DMS153 treated with DMSO at 0.1 percent for 48 hours (cell line): ENCODE data around the gene DENND2A.
"Not testable (repeated sequence)": the region's sequence is repeated elsewhere in the genome, so short reads cannot be mapped to it uniquely, and the experiment has no call there.

ENCODE experiments used
- DNase-seq: peaks from one replicate; lab custom pipeline; 2025; ENCODE audit not compliant: unreplicated experiment; lab: John Stamatoyannopoulos, UW

The DENND2A gene

GRCh38 chr7:140619915-140620510, 20.6 kb downstream of the DENND2A start:
- DNase-seq, result not testable (repeated sequence)

DNA sequence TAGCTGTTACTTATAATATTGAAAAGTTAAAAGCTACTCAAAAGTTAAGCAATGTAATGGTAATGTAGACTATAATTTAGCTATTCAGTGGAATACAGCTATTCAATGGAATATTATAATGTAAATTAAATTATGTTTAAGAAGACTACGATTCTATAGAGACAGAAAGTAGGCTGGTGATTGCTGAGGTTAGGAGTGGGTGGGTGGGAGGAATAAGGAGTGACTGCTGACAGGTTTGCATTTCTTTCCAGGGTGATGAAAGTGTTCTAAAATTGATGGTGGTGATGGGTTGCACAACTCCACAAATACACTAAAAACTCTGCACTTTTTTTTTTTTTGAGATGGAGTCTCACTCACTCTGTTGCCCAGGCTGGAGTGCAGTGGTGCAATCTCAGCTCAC, 21.4 kb downstream of the DENND2A start:
- DNase-seq, result no peak

GRCh38 chr7:140618306-140618705, 22.3 kb downstream of the DENND2A start:
- DNase-seq, result no peak

DNA sequence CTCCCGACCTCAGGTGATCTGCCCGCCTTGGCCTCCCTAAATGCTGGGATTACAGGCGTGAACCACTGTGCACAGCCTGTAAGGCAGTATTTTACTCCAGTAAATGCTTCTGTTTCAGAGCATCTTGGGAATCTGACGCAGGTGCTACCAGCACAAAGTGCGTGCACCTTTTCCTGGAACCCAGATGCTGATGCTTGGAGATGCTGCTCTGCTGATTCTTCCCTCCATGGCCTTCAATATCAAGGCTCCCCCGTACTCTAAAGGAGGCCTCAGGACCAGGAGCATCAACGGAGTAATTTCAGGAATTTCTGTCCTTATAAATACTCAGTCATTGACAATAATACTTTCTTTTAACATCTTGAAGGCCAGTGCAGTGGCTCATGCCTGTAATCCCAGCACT, 23.5 kb downstream of the DENND2A start:
- no peak for DNase-seq

DNA sequence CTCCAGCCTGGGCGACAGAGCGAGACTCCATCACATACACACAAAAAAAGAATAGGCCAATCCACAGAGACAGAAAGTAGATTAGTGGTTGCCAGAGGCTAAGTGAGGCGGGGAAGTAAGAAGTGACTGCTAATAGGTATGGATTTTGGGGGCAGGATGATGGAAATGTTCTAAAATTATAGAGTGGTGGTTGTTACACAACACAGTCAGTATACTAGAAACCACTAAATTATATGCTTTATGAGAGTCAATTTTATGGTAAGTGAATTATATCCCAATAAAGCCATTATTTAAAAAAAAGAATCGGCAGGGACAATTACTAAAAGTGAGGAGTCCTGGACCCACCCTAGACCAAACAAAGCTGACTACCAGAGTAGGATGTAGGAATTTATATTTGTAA, 24.3 kb downstream of the DENND2A start:
- DNase-seq, result no peak

- DNase-seq, result no peak
Observed at GRCh38 chr7:140611641-140612040, 29.0 kb downstream of the DENND2A start.

DNA sequence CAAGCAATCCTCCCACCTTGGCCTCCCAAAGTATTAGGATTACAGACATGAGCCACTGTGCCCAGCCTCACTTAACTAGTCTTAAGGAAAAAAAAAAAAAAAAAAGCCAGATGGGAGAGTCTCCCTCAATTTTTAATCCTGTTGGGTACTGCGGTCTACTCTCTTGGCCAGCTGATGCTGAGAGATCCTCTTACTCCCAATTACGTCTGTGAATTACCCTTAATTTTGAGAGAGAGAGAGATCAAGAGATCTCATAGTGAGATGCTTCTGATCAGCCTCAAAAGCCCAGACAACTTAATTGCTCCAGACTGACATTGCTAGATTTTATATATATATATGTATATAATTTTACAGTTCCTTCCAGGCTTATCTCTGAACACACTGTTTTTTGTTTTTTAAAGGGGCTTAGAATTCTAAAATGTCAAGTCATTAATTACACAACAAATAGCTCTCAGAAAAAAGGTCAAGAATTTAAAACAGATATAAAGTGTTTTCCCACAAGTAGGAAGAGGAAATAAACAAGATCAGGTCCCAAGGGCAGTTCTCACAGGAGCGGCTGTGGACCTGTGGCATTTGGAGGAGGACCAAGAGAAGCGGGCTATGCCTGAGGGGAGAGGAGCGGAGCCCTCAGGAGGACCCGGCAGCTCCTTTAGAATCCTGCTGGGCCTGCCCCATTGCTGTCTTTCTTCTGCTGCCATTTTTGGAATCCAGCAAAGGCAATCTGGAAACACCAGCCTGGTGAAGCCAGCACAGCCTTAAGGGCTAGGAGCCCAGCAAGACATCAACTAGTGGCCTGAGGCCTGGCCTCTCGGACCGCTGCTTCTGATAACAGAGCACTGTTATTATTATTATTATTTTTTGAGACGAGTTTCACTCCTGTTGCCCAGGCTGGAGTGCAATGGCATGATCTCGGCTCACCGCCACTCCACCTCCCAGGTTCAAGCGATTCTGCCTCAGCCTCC, 30.1 kb downstream of the DENND2A start:
- no peak for DNase-seq

- DNase-seq, result no peak
Observed at GRCh38 chr7:140609646-140610045, 31.0 kb downstream of the DENND2A start.

DNA sequence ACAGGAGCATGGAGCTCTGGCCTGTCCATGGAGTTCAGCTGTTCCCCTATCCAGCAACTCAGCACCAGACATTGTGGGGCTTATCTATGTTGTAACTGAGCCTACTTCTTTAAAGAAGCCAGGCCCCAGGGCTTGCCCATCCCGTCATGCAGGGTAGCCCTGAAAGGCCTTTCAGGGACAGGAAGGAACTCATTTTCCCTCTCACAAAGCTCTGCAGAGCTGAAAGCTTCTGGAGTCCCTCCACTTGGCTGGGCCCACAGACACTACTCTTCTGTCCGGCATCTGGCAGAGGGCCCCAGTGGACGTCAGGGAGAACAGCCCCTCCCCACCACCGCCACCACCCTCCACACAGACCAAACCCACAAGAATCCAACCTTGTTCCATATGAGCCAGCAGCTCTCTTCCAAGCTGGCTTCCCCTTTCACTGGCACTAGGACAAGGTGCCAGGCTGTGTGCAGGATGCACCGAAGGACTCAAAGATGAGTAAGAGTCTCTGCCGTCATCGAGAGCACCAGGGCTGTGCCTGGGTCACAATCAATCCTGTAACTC, 33.1 kb downstream of the DENND2A start:
- DNase-seq, result no peak

- DNase-seq, result no peak
Observed at GRCh38 chr7:140605337-140605736, 35.3 kb downstream of the DENND2A start.

- no peak for DNase-seq
Observed at GRCh38 chr7:140604760-140605159, 35.9 kb downstream of the DENND2A start.

DNA sequence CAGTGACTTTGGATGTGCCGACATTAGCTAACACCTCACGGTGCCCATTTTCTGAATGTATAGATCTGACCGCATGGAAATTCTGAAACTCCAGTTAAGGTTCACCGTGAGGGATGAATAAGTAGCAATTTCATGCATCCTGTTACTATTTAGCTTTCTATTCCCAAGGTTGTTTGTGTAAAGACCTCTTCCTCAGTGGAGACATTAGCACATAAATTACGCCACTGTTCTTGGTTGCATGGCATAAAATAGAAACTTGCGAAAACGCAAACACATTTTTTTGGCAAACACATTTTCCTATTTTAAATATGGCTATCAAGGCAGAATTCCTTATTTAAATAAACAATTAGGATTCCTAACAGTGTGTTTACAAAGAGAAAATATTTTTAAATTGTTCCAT, 36.5 kb downstream of the DENND2A start:
- no peak for DNase-seq

DNA sequence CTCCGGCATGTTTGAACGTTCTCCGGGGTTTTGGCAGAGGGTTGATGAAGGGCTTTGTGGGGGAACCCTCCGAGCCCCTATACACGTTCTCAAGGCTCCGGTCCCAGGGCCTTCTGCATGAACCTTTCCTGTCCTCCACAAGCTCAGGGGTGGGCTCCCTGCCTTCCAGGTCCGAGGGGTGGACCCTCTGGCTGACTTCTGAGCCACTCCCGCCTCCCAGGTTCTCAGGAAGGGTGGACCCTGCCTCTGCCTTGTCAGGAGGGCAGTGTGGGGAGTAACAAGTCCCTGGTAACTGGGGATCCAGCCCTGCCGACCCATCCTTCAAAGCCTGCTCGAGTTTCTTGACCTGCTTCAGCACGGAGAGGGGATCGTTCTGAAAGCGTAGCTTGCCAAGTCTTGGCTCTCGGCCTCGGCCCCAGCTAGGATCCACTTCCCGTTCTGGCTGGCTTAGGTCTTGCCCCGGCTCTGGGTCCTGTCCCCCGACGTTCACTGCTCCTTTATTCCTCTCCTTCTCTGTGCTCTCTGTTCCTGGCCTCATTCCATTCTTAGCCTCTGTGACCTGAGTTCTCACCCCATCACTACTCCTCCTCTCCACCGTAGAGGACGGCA, 38.9 kb downstream of the DENND2A start:
- DNase-seq, result no peak

DNA sequence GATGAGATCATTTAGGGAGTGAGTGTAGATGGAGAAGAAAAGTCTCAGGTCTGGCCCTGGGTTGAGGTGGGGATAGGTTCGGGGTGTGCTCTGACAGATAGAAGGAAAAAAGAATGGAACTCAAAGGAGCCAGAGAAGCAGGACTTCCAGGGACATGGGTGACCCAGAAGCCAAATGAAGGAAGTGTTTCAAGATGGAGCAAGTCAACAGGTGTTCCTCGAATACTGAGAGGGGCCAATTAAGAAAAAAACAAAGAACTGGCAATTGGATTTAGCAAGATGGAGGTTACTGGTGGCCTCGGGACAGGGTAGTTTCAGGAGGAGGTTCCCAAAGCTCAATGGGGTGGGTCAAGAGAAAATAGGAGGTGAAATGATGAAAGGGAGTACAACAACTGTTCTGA, 40.3 kb downstream of the DENND2A start:
- no peak for DNase-seq

- no peak for DNase-seq
Observed at GRCh38 chr7:140597428-140597949, 43.1 kb downstream of the DENND2A start.

DNA sequence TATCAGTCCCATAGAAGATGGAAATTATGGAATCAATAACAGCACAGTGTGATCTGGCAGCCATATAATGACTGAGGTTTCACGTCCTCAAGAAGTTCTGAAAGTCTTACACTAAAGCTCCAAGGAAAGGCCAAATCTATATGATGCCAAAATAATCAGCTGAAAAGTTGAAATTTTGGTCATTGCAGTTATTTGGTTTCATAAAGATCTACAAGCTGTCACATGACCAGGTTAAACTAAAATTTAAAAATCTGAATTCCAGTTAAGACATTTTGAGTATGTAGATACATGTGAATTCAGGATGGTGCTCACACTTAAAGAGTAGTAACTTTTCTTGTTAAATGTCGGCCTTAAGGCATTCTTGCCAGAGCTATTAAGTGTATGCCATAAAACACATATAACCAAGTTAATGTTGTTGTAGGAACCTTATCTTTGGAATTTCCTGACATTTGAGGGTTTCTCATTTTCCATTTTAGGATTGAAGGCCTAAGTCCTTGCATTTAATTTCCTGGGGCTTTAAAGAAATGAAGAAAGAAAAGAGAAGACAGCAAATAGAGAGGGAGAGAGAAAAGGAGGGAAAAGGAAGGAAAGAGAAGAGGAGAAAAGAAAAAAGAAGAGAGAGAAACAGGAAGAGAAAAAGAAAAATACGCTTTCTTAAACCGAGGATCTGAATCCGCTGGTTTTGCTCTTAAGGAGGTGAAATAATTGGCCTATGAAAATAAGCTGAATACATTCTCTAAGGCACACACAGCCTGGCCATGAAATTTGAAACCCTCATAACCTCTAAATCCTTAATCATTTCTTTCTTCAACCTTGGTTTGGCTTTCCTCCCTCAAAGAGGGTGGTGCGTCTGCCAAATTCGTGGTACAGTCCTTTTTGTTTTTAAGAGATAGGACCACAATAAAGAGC, 43.8 kb downstream of the DENND2A start:
- DNase-seq, result no peak

DNA sequence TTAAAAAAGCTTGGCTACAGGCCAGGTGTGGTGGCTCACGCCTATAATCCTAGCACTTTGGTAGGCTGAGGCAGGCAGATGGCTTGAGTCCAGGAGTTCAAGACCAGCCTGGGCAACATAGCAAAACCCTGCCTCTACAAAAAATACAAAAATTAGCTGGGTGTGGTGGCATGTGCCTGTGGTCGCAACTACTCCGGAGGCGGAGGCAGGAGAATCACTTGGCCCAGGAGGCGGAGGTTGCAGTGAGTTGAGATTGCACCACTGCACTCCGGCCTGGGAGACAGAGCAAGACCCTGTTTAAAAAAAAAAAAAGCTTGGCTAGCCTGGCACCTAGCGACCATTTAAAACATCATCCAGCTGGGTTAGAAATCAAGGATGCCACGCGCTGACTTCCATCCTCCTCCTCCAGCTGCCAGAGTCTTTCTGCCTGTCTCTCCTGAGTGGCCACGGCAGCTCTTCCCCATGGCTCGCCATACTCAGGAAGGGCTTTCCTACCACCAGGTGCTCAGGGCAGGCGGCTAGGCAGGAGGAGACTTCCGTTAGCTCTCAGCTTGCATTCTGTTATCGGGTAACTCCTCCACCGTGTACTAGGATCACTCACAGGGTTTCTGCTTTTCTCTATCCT, 45.0 kb downstream of the DENND2A start:
- DNase-seq, result no peak

DNA sequence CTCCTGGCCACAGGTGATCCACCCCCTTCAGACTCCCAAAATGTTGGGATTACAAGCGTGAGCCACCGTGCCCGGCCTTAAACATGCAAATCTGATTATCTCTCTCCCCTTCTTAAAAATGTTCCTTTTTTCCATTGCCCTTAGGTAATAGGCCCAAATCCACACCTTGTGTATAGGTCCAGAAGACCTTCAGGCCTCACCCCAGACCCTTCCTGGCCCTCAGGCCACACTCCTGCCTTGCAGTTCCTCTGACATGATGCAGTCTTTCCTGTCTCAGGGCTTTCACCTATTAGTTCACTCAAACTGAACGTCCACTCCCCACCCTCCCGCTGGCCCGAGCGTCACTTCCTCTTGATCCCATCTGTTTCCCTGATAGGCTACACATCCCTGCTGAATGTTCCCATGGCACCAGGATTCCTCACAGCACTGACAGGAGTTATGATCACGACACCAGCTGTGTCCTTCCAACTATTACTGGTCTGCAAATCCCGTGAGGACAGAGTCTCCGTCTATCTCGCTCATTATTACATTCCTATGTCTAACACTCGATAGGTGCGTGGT, 46.4 kb downstream of the DENND2A start:
- DNase-seq, result no peak

GRCh38 chr7:140593672-140593982, 47.0 kb downstream of the DENND2A start:
- no peak for DNase-seq
